Thoracic aorta (tissue), 2 donors: Measurements from ENCODE around the gene CYP4Z1. TPM values are rescaled to one million over a fixed set of nuclear protein-coding genes. Genes with fewer than 3 reads are reported as not detected.
"Not testable (repeated sequence)": the region's sequence is repeated elsewhere in the genome, so short reads cannot be mapped to it uniquely, and the experiment has no call there.

ENCODE experiments used
- ATAC-seq: fragments of 150-250 bp; one replicate; pipeline ENCODE4 v1.8.0; 2017; ENCODE audit warnings: low read depth; ENCODE audit not compliant: insufficient number of reproducible peaks, low FRiP score
- DNase-seq: peaks from one replicate; pipeline ENCODE4 v3.0.0-alpha.2; 2020; ENCODE audit warnings: low spot score
- H3K27ac ChIP-seq, 2 donors: fragments of 200-600 bp; sonication (generic); 1 replicate in 1 of 2; 2 replicates in 1 of 2; pipeline ENCODE4 v1.5.1; 2016; ENCODE audit warnings: mild to moderate bottlenecking in 2 of 2, moderate library complexity in 2 of 2
- H3K27me3 ChIP-seq: fragments of 200-600 bp; sonication (generic); replicated peaks from 2 replicates; pipeline ENCODE4 v1.6.0; 2016; ENCODE audit warnings: mild to moderate bottlenecking; ENCODE audit not compliant: insufficient read depth
- H3K36me3 ChIP-seq: fragments of 200-600 bp; sonication (generic); one replicate; pipeline ENCODE4 v1.5.1; 2016
- H3K4me1 ChIP-seq, 2 donors: fragments of 200-600 bp; sonication (generic); 1 replicate in 1 of 2; 2 replicates in 1 of 2; pipeline versions ENCODE4 v1.5.1 to v1.6.0; 2016; ENCODE audit warnings: low read depth in 2 of 2, mild to moderate bottlenecking in 1 of 2; ENCODE audit not compliant: control insufficient read depth in 1 of 2
- H3K4me3 ChIP-seq: fragments of 200-600 bp; sonication (generic); 2 replicates; pipeline ENCODE4 v1.5.1; 2016; ENCODE audit warnings: mild to moderate bottlenecking
- H3K9me3 ChIP-seq: fragments of 200-600 bp; sonication (generic); 2 replicates; pipeline ENCODE4 v1.5.1; 2016
- CTCF ChIP-seq: fragments of 200-600 bp; sonication (generic); IDR thresholded peaks from one replicate; pipeline ENCODE4 v1.5.1; 2019; ENCODE audit warnings: antibody characterized with exemption
- total RNA-seq, 2 donors: library from RNA; depleted of rRNA; stranded (reverse); fragments of >200 nt; gene quantifications; one replicate each; pipeline versions ENCODE4 v1.1.0 to v1.2.3, GENCODE V29; 2016

The CYP4Z1 gene
- total RNA-seq, 2 donors from 2014 or later = 1.1 to 3.9 TPM

DNA sequence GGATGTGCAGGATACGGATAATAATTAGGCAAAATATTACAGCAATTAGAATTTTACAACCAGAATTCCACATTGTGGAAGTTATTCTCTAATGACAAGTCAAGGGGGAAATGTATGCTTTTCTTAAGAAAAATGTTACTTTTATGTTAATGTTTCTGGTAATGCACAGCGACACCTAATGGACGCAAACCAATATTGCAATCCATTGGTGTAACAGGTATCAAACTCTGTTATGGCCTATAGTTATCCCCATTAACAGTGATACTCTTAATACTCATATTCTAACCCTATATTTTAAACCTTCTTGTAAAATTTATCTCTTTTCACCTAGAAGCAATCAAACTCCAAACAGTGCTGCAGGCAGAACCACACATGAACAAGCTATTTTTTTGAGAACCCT is 22.3 kb downstream of the CYP4Z1 start:
- H3K4me1 ChIP-seq, ATAC-seq, H3K27me3 ChIP-seq, H3K36me3 ChIP-seq, H3K9me3 ChIP-seq, H3K4me3 ChIP-seq, DNase-seq, H3K27ac ChIP-seq: not testable (repeated sequence)
- peak; percentile 62 for TF ChIP-seq CTCF

DNA sequence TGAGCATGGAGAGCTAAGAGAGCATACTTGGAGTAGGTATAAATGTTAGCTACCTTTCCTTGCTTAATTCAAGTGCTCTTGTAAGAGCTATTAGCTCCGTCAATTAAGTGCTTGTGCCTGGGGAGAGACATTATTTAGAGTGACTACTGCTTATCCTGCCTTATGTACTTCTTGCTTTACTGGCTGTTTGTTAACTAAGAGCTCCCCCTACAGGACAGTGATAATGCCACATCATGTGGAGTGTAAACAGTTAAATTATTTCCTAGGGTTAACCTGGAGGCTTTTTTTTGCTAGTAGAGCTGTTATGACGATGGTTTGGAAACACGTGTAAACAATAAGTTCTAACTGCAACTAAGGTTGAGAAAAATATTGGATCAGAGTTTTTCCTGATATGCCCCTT is 24.4 kb downstream of the CYP4Z1 start:
- not testable (repeated sequence) for H3K4me1 ChIP-seq, H3K27ac ChIP-seq, H3K4me3 ChIP-seq, H3K36me3 ChIP-seq, H3K9me3 ChIP-seq, H3K27me3 ChIP-seq, ATAC-seq, DNase-seq
- peak; percentile 21 for TF ChIP-seq CTCF

- Histone ChIP-seq H3K4me1 (no peaks in the 10 kb centered on the region), H3K4me3 (no peak overlapping the region), H3K36me3 (no peaks in the 10 kb centered on the region), H3K27me3 (no peaks in the 10 kb centered on the region), H3K9me3 (peaks cover 12% of the 10 kb centered on the region), H3K27ac (no peak overlapping the region)
- ATAC-seq (no peak), DNase-seq (no peak)
- TF ChIP-seq CTCF = no peak
Measured at GRCh38 chr1:47104816-47105215, 37.8 kb downstream of the CYP4Z1 start.

DNA sequence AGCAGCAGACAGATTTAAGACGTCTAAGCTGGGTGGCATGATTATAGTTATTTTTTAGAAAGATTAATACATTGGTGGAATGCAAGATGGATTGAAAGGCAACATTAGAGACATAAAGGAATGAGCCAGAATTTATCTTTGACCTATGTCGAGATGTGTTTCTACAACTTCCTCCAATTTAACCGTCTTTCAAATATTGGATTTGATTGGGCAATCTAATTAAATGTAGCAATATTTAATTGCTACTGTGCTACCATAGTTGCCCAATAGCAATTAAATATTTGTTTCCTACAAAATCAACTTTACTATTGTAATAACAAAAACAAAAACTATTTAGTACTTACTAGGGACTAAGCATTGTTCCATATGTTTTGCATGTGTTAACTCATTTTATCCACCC is 39.8 kb downstream of the CYP4Z1 start:
- TF ChIP-seq CTCF = no peak
- no peaks in the 10 kb centered on the region for H3K27me3 ChIP-seq
- H3K4me3 ChIP-seq = no peak overlapping the region
- DNase-seq (no peak), ATAC-seq (no peak)
- H3K36me3 ChIP-seq = no peaks in the 10 kb centered on the region
- H3K4me1 ChIP-seq = no peaks in the 10 kb centered on the region
- peaks cover 12% of the 10 kb centered on the region for H3K9me3 ChIP-seq
- H3K27ac ChIP-seq = no peak overlapping the region

GRCh38 chr1:47107851-47108574 is 41.0 kb downstream of the CYP4Z1 start:
- not testable (repeated sequence) for H3K27ac ChIP-seq, H3K4me3 ChIP-seq, H3K36me3 ChIP-seq, ATAC-seq, H3K9me3 ChIP-seq, DNase-seq, H3K4me1 ChIP-seq, H3K27me3 ChIP-seq

DNA sequence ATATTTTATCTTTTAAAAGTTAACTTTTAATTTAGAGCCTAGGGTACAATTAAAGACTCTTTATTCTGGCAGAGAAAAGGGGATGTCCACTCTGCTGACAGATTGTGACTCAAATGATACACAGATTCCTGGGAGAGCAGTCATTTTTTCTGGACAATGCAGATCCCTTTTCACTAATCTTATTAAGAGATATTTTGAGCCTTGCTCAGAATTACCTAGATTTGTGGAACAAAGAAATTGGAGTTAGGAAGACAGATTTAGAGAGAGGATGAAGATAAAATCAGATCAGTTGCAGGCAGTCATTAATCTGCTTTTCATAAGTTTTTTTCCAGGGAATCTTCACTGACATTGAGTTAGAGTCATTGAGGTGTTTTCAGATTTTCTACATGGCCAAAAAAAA is 42.5 kb downstream of the CYP4Z1 start:
- H3K36me3 ChIP-seq, H3K9me3 ChIP-seq, H3K4me3 ChIP-seq, H3K27ac ChIP-seq, DNase-seq, H3K4me1 ChIP-seq, H3K27me3 ChIP-seq, ATAC-seq: not testable (repeated sequence)
